Measurements from ENCODE around the gene ZNF695.

Gene ZNF695

GRCh38 chr1:246954126-246954525, 53.7 kb downstream of the ZNF695 start:
- DNase-seq: peak; percentile 38 to 72
- TF ChIP-seq CTCF (IDR thresholded peaks at IDR 0.05): no peak
- Histone ChIP-seq H3K4me1 (peaks cover 0 to 23% (median 6%) of the 10 kb centered on the region in 4 donors), H3K9me3 (no peaks in the 10 kb centered on the region), H3K27me3 (no peaks in the 10 kb centered on the region), H3K36me3 (no peaks in the 10 kb centered on the region), H3K27ac (peak overlapping the region in 1 of 2 donors; percentile 57), H3K4me3 (no peak overlapping the region)
- intact Hi-C loops (cut with DNase I; ENCODE audit: low total_unique reads): no loop called here

- Histone ChIP-seq H3K27ac (peak overlapping the region in 1 of 2 donors; percentile 28), H3K4me1 (peaks cover 0 to 49% (median 12%) of the 10 kb centered on the region in 4 donors), H3K27me3 (no peaks in the 10 kb centered on the region), H3K9me3 (no peaks in the 10 kb centered on the region), H3K36me3 (no peaks in the 10 kb centered on the region), H3K4me3 (no peak overlapping the region)
- DNase-seq: no peak
- TF ChIP-seq CTCF (IDR thresholded peaks at IDR 0.05): no peak
- intact Hi-C loops (cut with DNase I; ENCODE audit: low total_unique reads): no loop called here
Observed at GRCh38 chr1:246951413-246951812, 56.4 kb downstream of the ZNF695 start.

- peak overlapping the region in 1 of 2 donors; percentile 77 for H3K27ac ChIP-seq
- intact Hi-C loops (cut with DNase I; ENCODE audit: low total_unique reads): no loop called here
- H3K27me3 ChIP-seq: no peaks in the 10 kb centered on the region
Observed at GRCh38 chr1:246949956-246950355, 57.9 kb downstream of the ZNF695 start.

GRCh38 chr1:246947255-246947654, 60.6 kb downstream of the ZNF695 start:
- Histone ChIP-seq H3K27ac (peak overlapping the region; percentile 73 to 77), H3K9me3 (no peaks in the 10 kb centered on the region), H3K27me3 (no peaks in the 10 kb centered on the region), H3K4me3 (no peak overlapping the region), H3K36me3 (no peaks in the 10 kb centered on the region), H3K4me1 (peaks cover 0 to 36% (median 8%) of the 10 kb centered on the region in 4 donors)
- TF ChIP-seq CTCF (IDR thresholded peaks at IDR 0.05): no peak
- intact Hi-C loops (cut with DNase I; ENCODE audit: low total_unique reads): no loop called here
- peak; percentile 88 to 91 for DNase-seq

More at GRCh38 chr1:246949956-246950355, 57.9 kb downstream of the ZNF695 start:
- Histone ChIP-seq H3K36me3 (no peaks in the 10 kb centered on the region), H3K9me3 (no peaks in the 10 kb centered on the region), H3K4me3 (no peak overlapping the region), H3K4me1 (peaks cover 0 to 54% (median 12%) of the 10 kb centered on the region in 4 donors)
- TF ChIP-seq CTCF (IDR thresholded peaks at IDR 0.05): no peak
- DNase-seq: no peak

GRCh38 chr1:246946366-246946765, 61.5 kb downstream of the ZNF695 start:
- intact Hi-C loops (cut with DNase I; ENCODE audit: low total_unique reads): no loop called here
- no peaks in the 10 kb centered on the region for H3K9me3 ChIP-seq
- H3K27me3 ChIP-seq: no peaks in the 10 kb centered on the region
- no peak for DNase-seq
- H3K27ac ChIP-seq: peak overlapping the region; percentile 73 to 77
- H3K4me1 ChIP-seq: peaks cover 0 to 36% (median 8%) of the 10 kb centered on the region in 4 donors
- no peaks in the 10 kb centered on the region for H3K36me3 ChIP-seq
- H3K4me3 ChIP-seq: no peak overlapping the region
- no peak for TF ChIP-seq CTCF (IDR thresholded peaks at IDR 0.05)
